SK-N-SH treated with all-trans-retinoic acid at 6 μM for 48 hours (cell line): ENCODE measurements around the gene FRMD1.

Experiments
- ATAC-seq: fragments of 200-7000 bp; cut with Tn5 transposase; 3 replicates; pipeline ENCODE4 v1.9.1; 2020; ENCODE audit warnings: mild to moderate bottlenecking, moderate library complexity
- BACH2 ChIP-seq: fragments of 250-450 bp; sonication (Bioruptor Pico); IDR thresholded peaks from 2 replicates; pipeline ENCODE4 v1.9.0; 2021; ENCODE audit warnings: mild to moderate bottlenecking, borderline replicate concordance
- CREB5 ChIP-seq: fragments of 250-450 bp; sonication (Bioruptor Pico); IDR thresholded peaks from 2 replicates; pipeline ENCODE4 v1.5.1; 2020; ENCODE audit warnings: low read depth, mild to moderate bottlenecking, moderate library complexity
- CSDC2 ChIP-seq: fragments of 250-450 bp; sonication (Bioruptor Pico); IDR thresholded peaks from 2 replicates; pipeline ENCODE4 v1.5.0; 2020; ENCODE audit warnings: mild to moderate bottlenecking, moderate library complexity
- CSRNP3 ChIP-seq: fragments of 250-450 bp; sonication (Bioruptor Pico); IDR thresholded peaks from 2 replicates; pipeline ENCODE4 v1.5.1; 2021; ENCODE audit warnings: mild to moderate bottlenecking, moderate library complexity
- ESRRG ChIP-seq: fragments of 250-450 bp; sonication (Bioruptor Pico); IDR thresholded peaks from 2 replicates; pipeline ENCODE4 v1.6.1; 2021; ENCODE audit warnings: mild to moderate bottlenecking
- GLIS3 ChIP-seq: fragments of 250-450 bp; sonication (Bioruptor Pico); IDR thresholded peaks from 2 replicates; pipeline ENCODE4 v1.5.0; 2020; ENCODE audit warnings: mild to moderate bottlenecking, moderate library complexity
- ISL1 ChIP-seq: fragments of 250-450 bp; sonication (Bioruptor Pico); IDR thresholded peaks from 2 replicates; pipeline ENCODE4 v2.1.2; 2022; ENCODE audit warnings: mild to moderate bottlenecking, moderate library complexity
- OSR1 ChIP-seq: fragments of 250-450 bp; sonication (Bioruptor Pico); IDR thresholded peaks from 2 replicates; pipeline ENCODE4 v1.8.0; 2022; ENCODE audit warnings: moderate library complexity, mild to moderate bottlenecking, inconsistent platforms
- PATZ1 ChIP-seq: fragments of 250-450 bp; sonication (Bioruptor Pico); IDR thresholded peaks from 2 replicates; pipeline ENCODE4 v1.8.0; 2020; ENCODE audit warnings: mild to moderate bottlenecking, moderate library complexity, borderline replicate concordance
- POU6F1 ChIP-seq: fragments of 250-450 bp; sonication (Bioruptor Pico); IDR thresholded peaks from 2 replicates; pipeline ENCODE4 v1.8.0; 2021; ENCODE audit warnings: low read depth, mild to moderate bottlenecking, moderate library complexity, borderline replicate concordance
- PPARA ChIP-seq: fragments of 250-450 bp; sonication (Bioruptor Pico); IDR thresholded peaks from 2 replicates; pipeline ENCODE4 v1.5.0; 2020; ENCODE audit warnings: mild to moderate bottlenecking, borderline replicate concordance
- RARB ChIP-seq: fragments of 250-450 bp; sonication (Bioruptor Pico); IDR thresholded peaks from 2 replicates; pipeline ENCODE4 v1.8.0; 2021; ENCODE audit warnings: mild to moderate bottlenecking, moderate library complexity
- SNAI2 ChIP-seq: fragments of 250-450 bp; sonication (Bioruptor Pico); IDR thresholded peaks from 2 replicates; pipeline ENCODE4 v1.5.0; 2020; ENCODE audit warnings: mild to moderate bottlenecking, moderate library complexity
- TCF4 ChIP-seq: fragments of 250-450 bp; sonication (Bioruptor Pico); IDR thresholded peaks from 2 replicates; pipeline ENCODE4 v1.8.0; 2021; ENCODE audit warnings: mild to moderate bottlenecking, moderate library complexity, borderline replicate concordance
- TOX ChIP-seq: fragments of 250-450 bp; sonication (Bioruptor Pico); IDR thresholded peaks from 2 replicates; pipeline ENCODE4 v1.8.0; 2021; ENCODE audit warnings: mild to moderate bottlenecking, moderate library complexity, borderline replicate concordance
- TSHZ2 ChIP-seq: fragments of 250-450 bp; sonication (Bioruptor Pico); IDR thresholded peaks from 2 replicates; pipeline ENCODE4 v1.5.0; 2020; ENCODE audit warnings: mild to moderate bottlenecking, moderate library complexity
- ZFP3 ChIP-seq: fragments of 250-450 bp; sonication (Bioruptor Pico); IDR thresholded peaks from 2 replicates; pipeline ENCODE4 v1.5.0; 2020; ENCODE audit warnings: mild to moderate bottlenecking, moderate library complexity
- ZFP30 ChIP-seq: fragments of 450-650 bp; formaldehyde crosslinking; IDR thresholded peaks from 2 replicates; pipeline ENCODE4 v1.5.0; 2022; ENCODE audit warnings: mild to moderate bottlenecking, moderate library complexity
- ZNF70 ChIP-seq: fragments of 450-650 bp; formaldehyde crosslinking; IDR thresholded peaks from 2 replicates; pipeline ENCODE4 v1.5.0; 2020; ENCODE audit warnings: mild to moderate bottlenecking, moderate library complexity
- ZNF8 ChIP-seq: fragments of 450-650 bp; formaldehyde crosslinking; IDR thresholded peaks from 2 replicates; pipeline ENCODE4 v1.5.0; 2020; ENCODE audit warnings: mild to moderate bottlenecking, moderate library complexity

FRMD1 gene

GRCh38 chr6:168111911-168112310 is 32.9 kb upstream of the FRMD1 start:
- no peak for TF ChIP-seq ZNF70 (CRISPR knock-in tag)
- TF ChIP-seq ZNF8 (CRISPR knock-in tag) = no peak
- TF ChIP-seq CSDC2 (CRISPR knock-in tag) = no peak
- TF ChIP-seq TOX (CRISPR knock-in tag) = no peak
- no peak for TF ChIP-seq BACH2 (CRISPR knock-in tag)
- no peak for TF ChIP-seq SNAI2 (CRISPR knock-in tag)
- TF ChIP-seq OSR1 = no peak
- TF ChIP-seq ZFP30 (CRISPR knock-in tag) = no peak
- no peak for TF ChIP-seq TCF4

GRCh38 chr6:168110437-168110836 is 31.4 kb upstream of the FRMD1 start:
- no peak for ATAC-seq

More at GRCh38 chr6:168111911-168112310, 32.9 kb upstream of the FRMD1 start:
- no peak for ATAC-seq

GRCh38 chr6:168109171-168109570 is 30.2 kb upstream of the FRMD1 start:
- TF ChIP-seq ZNF8 (CRISPR knock-in tag) (no peak), OSR1 (no peak), PATZ1 (no peak), RARB (no peak)
- TF ChIP-seq, all 23 proteins: peak for 0
- ATAC-seq = no peak

More at GRCh38 chr6:168110437-168110836, 31.4 kb upstream of the FRMD1 start:
- TF ChIP-seq PATZ1 (no peak), CSDC2 (CRISPR knock-in tag) (no peak), TOX (CRISPR knock-in tag) (no peak), RARB (no peak), TCF4 (no peak), ZNF70 (CRISPR knock-in tag) (no peak), SNAI2 (CRISPR knock-in tag) (no peak), CREB5 (CRISPR knock-in tag) (no peak)

GRCh38 chr6:168107191-168107983 is 28.4 kb upstream of the FRMD1 start:
- no peak for ATAC-seq
- TF ChIP-seq ZFP3 (CRISPR knock-in tag) = no peak
- no peak for TF ChIP-seq TCF4
- no peak for TF ChIP-seq POU6F1 (CRISPR knock-in tag)
- TF ChIP-seq ISL1 (CRISPR knock-in tag) = no peak
- no peak for TF ChIP-seq TSHZ2 (CRISPR knock-in tag)
- TF ChIP-seq PPARA (CRISPR knock-in tag) = no peak
- no peak for TF ChIP-seq CSRNP3 (CRISPR knock-in tag)
- TF ChIP-seq RARB = no peak
- no peak for TF ChIP-seq TOX (CRISPR knock-in tag)
- no peak for TF ChIP-seq ZNF8 (CRISPR knock-in tag)
- TF ChIP-seq CSDC2 (CRISPR knock-in tag) = no peak
- TF ChIP-seq ESRRG (CRISPR knock-in tag) = no peak
- no peak for TF ChIP-seq GLIS3 (CRISPR knock-in tag)
- TF ChIP-seq, all 23 proteins: peak for 0
